Measurements from ENCODE around the gene SP2.
"Not testable (repeated sequence)": the region's sequence is repeated elsewhere in the genome, so short reads cannot be mapped to it uniquely, and the experiment has no call there.

The SP2 gene

DNA sequence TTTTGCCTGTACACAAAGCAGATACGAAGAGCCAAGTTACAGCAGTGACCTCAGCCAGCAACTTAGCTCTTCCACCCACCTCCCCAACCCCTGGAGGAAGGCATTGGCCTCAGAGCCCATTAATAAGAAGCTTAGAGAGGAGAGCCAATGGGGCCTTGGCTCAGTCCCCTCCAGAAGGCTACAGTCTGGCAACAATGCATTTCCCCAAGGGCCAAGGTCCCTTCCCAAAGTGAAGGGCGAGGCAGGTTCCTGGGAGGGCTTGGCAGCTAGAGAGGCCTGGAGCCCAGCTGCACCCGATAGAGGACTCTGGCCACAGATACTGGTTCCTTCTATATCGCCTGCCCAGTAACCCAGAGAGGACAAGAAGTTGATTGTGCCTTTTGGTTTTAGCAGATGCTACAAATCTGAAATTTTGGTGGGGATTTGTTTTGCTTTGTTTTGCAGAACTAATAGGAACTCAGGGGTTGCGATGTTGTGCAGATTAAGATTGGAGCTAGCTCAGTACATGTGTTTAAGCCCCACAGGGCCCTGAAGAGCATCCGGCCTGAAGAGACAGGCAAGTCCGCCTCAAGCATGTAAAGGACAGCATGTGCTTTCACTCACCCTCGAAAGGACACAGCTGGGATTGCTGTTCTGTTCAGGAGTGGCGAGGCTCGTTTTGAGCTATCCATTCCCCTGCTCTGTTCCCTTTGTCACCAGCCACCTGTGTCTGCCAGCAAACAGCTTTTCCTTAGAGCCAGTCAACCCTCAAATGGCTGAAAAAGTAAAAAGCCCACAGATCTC lies 33.4 kb downstream of the SP2 start:
- no peaks in the 10 kb centered on the region for H3K9me3 ChIP-seq (ENCODE audit: control extremely low read depth in 1 of 5, control insufficient read depth in 4 of 5, insufficient read depth in 2 of 5, low read depth in 1 of 5, low read length in 4 of 5)
- ChIA-PET POLR2A (no interaction called here), CTCF (interaction anchor here (0.7 to 2.5 kb wide), 10 partner anchors 8 to 97 kb away, joined by 3 to 11 read pairs (median 4); partner anchors contain the start of genes CDK5RAP3 and PNPO)
- H3K27ac ChIP-seq (ENCODE audit: insufficient read depth in 1 of 2, low read depth in 1 of 2, low read length in 2 of 2, poor library complexity in 1 of 2, severe bottlenecking in 2 of 2): peak overlapping the region in 1 of 2 experiments; percentile 31
- H3K4me1 ChIP-seq (ENCODE audit: control extremely low read depth in 1 of 4, control insufficient read depth in 4 of 4, insufficient read depth in 4 of 4, low read length in 3 of 4): peaks cover 0 to 22% (median 14%) of the 10 kb centered on the region in 4 experiments
- DNase-seq: no peak
- WGBS (ENCODE audit: insufficient coverage): 90% methylated on average over 10 of the region's 10 CpGs
- H3K27me3 ChIP-seq (replicated peaks in 2 of 5; ENCODE audit: control insufficient read depth in 4 of 5, insufficient read depth in 5 of 5, low read length in 4 of 5): no peaks in the 10 kb centered on the region
- H3K4me3 ChIP-seq (ENCODE audit: control insufficient read depth in 1 of 7, extremely low read depth in 1 of 7, insufficient read depth in 4 of 7, low read depth in 2 of 7, low read length in 6 of 7): peak overlapping the region in 1 of 7 experiments; percentile 28
- peaks cover 7 to 37% (median 33%) of the 10 kb centered on the region in 4 experiments for H3K36me3 ChIP-seq (ENCODE audit: control insufficient read depth in 4 of 4, insufficient read depth in 4 of 4, low read length in 3 of 4)

DNA sequence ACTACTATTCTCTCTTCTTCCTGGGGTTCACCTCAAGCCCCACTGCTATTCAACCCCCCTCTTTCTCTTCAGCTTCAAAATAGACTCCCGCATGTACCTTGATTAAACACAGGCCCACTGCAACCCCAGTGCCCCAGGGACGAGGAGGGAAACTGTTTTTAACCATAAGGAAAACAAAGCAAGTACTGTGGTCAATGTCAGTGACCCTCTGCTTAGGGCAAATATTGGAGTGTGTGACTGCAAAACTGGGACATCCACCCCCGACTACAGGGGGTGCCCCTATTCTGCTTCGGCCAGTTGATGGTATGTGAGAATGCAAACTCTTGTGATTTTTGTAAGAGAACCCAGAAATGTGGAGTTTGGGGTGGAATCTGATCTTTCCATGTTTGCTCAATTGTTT lies 35.8 kb downstream of the SP2 start:
- Histone ChIP-seq H3K36me3 (ENCODE audit: control insufficient read depth in 4 of 4, insufficient read depth in 4 of 4, low read length in 3 of 4) (peaks cover 6 to 21% (median 18%) of the 10 kb centered on the region in 4 experiments), H3K4me3 (ENCODE audit: control insufficient read depth in 1 of 7, extremely low read depth in 1 of 7, insufficient read depth in 4 of 7, low read depth in 2 of 7, low read length in 6 of 7) (no peak overlapping the region), H3K9me3 (ENCODE audit: control extremely low read depth in 1 of 5, control insufficient read depth in 4 of 5, insufficient read depth in 2 of 5, low read depth in 1 of 5, low read length in 4 of 5) (no peaks in the 10 kb centered on the region), H3K4me1 (ENCODE audit: control extremely low read depth in 1 of 4, control insufficient read depth in 4 of 4, insufficient read depth in 4 of 4, low read length in 3 of 4) (peaks cover 0 to 22% (median 15%) of the 10 kb centered on the region in 4 experiments), H3K27ac (ENCODE audit: insufficient read depth in 1 of 2, low read depth in 1 of 2, low read length in 2 of 2, poor library complexity in 1 of 2, severe bottlenecking in 2 of 2) (no peak overlapping the region), H3K27me3 (replicated peaks in 2 of 5; ENCODE audit: control insufficient read depth in 4 of 5, insufficient read depth in 5 of 5, low read length in 4 of 5) (no peaks in the 10 kb centered on the region)
- 100% methylated on average over 2 of the region's 4 CpGs for WGBS (ENCODE audit: insufficient coverage)
- DNase-seq: no peak
- ChIA-PET POLR2A (no interaction called here), CTCF (interaction anchor here (0.6 to 1.2 kb wide), 2 partner anchors 19 to 39 kb away, joined by 3 to 4 read pairs; partner anchors contain the start of gene CDK5RAP3)

DNA sequence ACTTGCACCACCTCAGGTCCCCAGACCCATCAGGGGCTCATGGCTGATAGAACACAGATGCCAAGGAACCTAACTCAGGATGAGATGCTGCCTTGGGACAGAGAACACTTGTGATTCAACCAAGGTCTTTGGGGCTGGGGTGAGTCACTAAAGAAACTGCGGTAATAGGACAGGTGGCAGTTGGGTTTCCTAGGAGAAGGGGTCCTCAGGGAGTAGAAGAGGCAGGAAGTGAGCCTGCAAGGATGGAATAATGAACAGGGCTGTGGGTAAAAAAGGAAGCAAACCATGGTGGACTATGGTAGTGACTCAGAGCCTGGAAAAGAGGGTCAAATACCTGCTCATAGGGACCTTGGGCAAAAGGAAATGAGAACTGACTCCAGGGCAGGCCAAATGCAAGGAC lies 38.8 kb downstream of the SP2 start:
- Histone ChIP-seq H3K27me3 (replicated peaks in 2 of 5; ENCODE audit: control insufficient read depth in 4 of 5, insufficient read depth in 5 of 5, low read length in 4 of 5) (no peaks in the 10 kb centered on the region), H3K27ac (ENCODE audit: insufficient read depth in 1 of 2, low read depth in 1 of 2, low read length in 2 of 2, poor library complexity in 1 of 2, severe bottlenecking in 2 of 2) (no peak overlapping the region), H3K9me3 (ENCODE audit: control extremely low read depth in 1 of 5, control insufficient read depth in 4 of 5, insufficient read depth in 2 of 5, low read depth in 1 of 5, low read length in 4 of 5) (no peaks in the 10 kb centered on the region), H3K4me1 (ENCODE audit: control extremely low read depth in 1 of 4, control insufficient read depth in 4 of 4, insufficient read depth in 4 of 4, low read length in 3 of 4) (peaks cover 0 to 9% (median 0%) of the 10 kb centered on the region in 4 experiments), H3K4me3 (ENCODE audit: control insufficient read depth in 1 of 7, extremely low read depth in 1 of 7, insufficient read depth in 4 of 7, low read depth in 2 of 7, low read length in 6 of 7) (no peak overlapping the region), H3K36me3 (ENCODE audit: control insufficient read depth in 4 of 4, insufficient read depth in 4 of 4, low read length in 3 of 4) (peaks cover 4 to 8% (median 8%) of the 10 kb centered on the region in 4 experiments)
- CTCF ChIA-PET: interaction anchor here (0.7 to 7.9 kb wide), 2 partner anchors 12 to 15 kb away, joined by 3 to 38 read pairs; no protein-coding TSS in a partner anchor
- 90% methylated on average over 1 of the region's 1 CpG for WGBS (ENCODE audit: insufficient coverage)
- no peak for DNase-seq
- POLR2A ChIA-PET: no interaction called here

DNA sequence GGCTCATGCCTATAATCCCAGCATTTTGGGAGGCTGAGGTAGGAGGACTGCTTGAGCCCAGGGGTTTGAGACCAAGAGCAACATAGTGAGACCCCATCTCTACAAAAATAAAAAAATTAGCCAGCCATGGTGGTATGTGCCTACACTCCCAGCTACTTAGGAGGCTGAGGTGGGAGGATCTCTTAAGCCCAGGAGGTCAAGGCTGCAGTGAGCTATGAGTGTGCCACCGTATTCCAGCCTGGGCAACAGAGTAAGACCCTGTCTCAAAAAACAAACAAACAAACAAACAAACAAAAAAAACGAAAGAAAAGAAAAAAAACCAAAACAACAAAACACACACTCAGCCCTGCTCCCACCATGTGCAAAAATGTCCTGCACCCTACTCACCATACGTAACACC lies 39.4 kb downstream of the SP2 start:
- POLR2A ChIA-PET; DNase-seq; H3K27me3 ChIP-seq (replicated peaks in 2 of 5; ENCODE audit: control insufficient read depth in 4 of 5, insufficient read depth in 5 of 5, low read length in 4 of 5); H3K36me3 ChIP-seq (ENCODE audit: control insufficient read depth in 4 of 4, insufficient read depth in 4 of 4, low read length in 3 of 4); H3K27ac ChIP-seq (ENCODE audit: insufficient read depth in 1 of 2, low read depth in 1 of 2, low read length in 2 of 2, poor library complexity in 1 of 2, severe bottlenecking in 2 of 2); H3K9me3 ChIP-seq (ENCODE audit: control extremely low read depth in 1 of 5, control insufficient read depth in 4 of 5, insufficient read depth in 2 of 5, low read depth in 1 of 5, low read length in 4 of 5); H3K4me3 ChIP-seq (ENCODE audit: control insufficient read depth in 1 of 7, extremely low read depth in 1 of 7, insufficient read depth in 4 of 7, low read depth in 2 of 7, low read length in 6 of 7): not testable (repeated sequence)
- peaks cover 0 to 12% (median 0%) of the 10 kb centered on the region in 4 experiments for H3K4me1 ChIP-seq (ENCODE audit: control extremely low read depth in 1 of 4, control insufficient read depth in 4 of 4, insufficient read depth in 4 of 4, low read length in 3 of 4)
- CTCF ChIA-PET: interaction anchor here (0.7 to 7.9 kb wide), 4 partner anchors 11 to 88 kb away, joined by 3 to 38 read pairs (median 4); no protein-coding TSS in a partner anchor
- WGBS (ENCODE audit: insufficient coverage): no CpG with 5 or more reads among the region's 3 CpGs

DNA sequence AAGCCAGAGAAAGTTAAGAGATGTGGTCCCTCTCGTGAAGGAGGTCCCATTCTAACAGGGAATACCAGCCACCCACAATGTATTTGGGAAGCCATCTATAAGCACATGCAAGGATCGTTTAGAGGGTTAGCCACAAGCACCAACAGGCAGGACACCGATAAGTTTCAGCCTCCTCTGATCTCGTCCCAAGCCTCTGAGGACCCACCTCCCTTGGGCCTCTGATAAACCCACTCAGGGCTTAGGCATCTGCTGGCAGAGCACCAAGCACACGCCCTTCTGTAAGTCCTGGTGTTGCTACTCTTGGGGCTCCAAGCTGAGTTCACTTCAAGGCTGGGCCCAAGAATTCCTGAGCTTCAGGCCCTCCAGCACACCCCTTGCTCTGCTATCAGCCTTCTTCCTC lies 39.9 kb downstream of the SP2 start:
- ChIA-PET CTCF (interaction anchor here (1.0 to 7.9 kb wide), 4 partner anchors 11 to 89 kb away, joined by 3 to 38 read pairs (median 6); no protein-coding TSS in a partner anchor), POLR2A (interaction anchor here (0.8 kb wide), 1 partner anchor 37 kb away, joined by 4 read pairs; no protein-coding TSS in a partner anchor)
- H3K4me3 ChIP-seq (ENCODE audit: control insufficient read depth in 1 of 7, extremely low read depth in 1 of 7, insufficient read depth in 4 of 7, low read depth in 2 of 7, low read length in 6 of 7): no peak overlapping the region
- DNase-seq: no peak
- H3K36me3 ChIP-seq (ENCODE audit: control insufficient read depth in 4 of 4, insufficient read depth in 4 of 4, low read length in 3 of 4): no peaks in the 10 kb centered on the region
- H3K27ac ChIP-seq (ENCODE audit: insufficient read depth in 1 of 2, low read depth in 1 of 2, low read length in 2 of 2, poor library complexity in 1 of 2, severe bottlenecking in 2 of 2): no peak overlapping the region
- H3K4me1 ChIP-seq (ENCODE audit: control extremely low read depth in 1 of 4, control insufficient read depth in 4 of 4, insufficient read depth in 4 of 4, low read length in 3 of 4): peaks cover 0 to 15% (median 3%) of the 10 kb centered on the region in 4 experiments
- H3K27me3 ChIP-seq (replicated peaks in 2 of 5; ENCODE audit: control insufficient read depth in 4 of 5, insufficient read depth in 5 of 5, low read length in 4 of 5): no peaks in the 10 kb centered on the region
- H3K9me3 ChIP-seq (ENCODE audit: control extremely low read depth in 1 of 5, control insufficient read depth in 4 of 5, insufficient read depth in 2 of 5, low read depth in 1 of 5, low read length in 4 of 5): no peaks in the 10 kb centered on the region
- WGBS (ENCODE audit: insufficient coverage): 93% methylated on average over 5 of the region's 5 CpGs

DNA sequence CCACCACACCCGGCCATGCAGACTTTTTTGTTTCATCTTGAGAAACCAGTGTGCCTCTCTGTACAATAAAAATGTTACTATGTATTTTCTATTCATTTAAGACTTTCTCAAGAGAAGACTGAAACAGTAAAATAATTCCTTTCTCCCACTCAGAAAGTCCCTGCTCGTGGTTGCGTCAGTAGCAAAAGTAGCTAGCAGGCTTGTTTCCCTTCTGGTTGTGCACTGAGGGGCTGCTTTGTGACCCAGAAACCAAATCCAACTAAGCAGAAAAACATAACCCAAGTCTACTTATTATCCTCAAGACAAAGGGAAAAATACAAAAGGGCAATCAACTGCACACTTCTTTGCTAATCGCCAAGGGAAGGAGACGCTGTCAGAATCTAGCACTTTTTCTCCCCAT lies 41.9 kb downstream of the SP2 start:
- H3K4me1 ChIP-seq (ENCODE audit: control extremely low read depth in 1 of 4, control insufficient read depth in 4 of 4, insufficient read depth in 4 of 4, low read length in 3 of 4): peaks cover 6 to 31% (median 18%) of the 10 kb centered on the region in 4 experiments
- 80% methylated on average over 4 of the region's 5 CpGs for WGBS (ENCODE audit: insufficient coverage)
- ChIA-PET CTCF (interaction anchor here (1.1 to 7.9 kb wide), 2 partner anchors 9 to 12 kb away, joined by 3 to 38 read pairs; no protein-coding TSS in a partner anchor), POLR2A (no interaction called here)
- no peak overlapping the region for H3K4me3 ChIP-seq (ENCODE audit: control insufficient read depth in 1 of 7, extremely low read depth in 1 of 7, insufficient read depth in 4 of 7, low read depth in 2 of 7, low read length in 6 of 7)
- DNase-seq: no peak
- H3K27ac ChIP-seq (ENCODE audit: insufficient read depth in 1 of 2, low read depth in 1 of 2, low read length in 2 of 2, poor library complexity in 1 of 2, severe bottlenecking in 2 of 2): no peak overlapping the region
- no peaks in the 10 kb centered on the region for H3K36me3 ChIP-seq (ENCODE audit: control insufficient read depth in 4 of 4, insufficient read depth in 4 of 4, low read length in 3 of 4)
- no peaks in the 10 kb centered on the region for H3K27me3 ChIP-seq (replicated peaks in 2 of 5; ENCODE audit: control insufficient read depth in 4 of 5, insufficient read depth in 5 of 5, low read length in 4 of 5)
- no peaks in the 10 kb centered on the region for H3K9me3 ChIP-seq (ENCODE audit: control extremely low read depth in 1 of 5, control insufficient read depth in 4 of 5, insufficient read depth in 2 of 5, low read depth in 1 of 5, low read length in 4 of 5)
